COLO829 (cell line): ENCODE measurements around the gene MAPT.
"Not testable (repeated sequence)": the region's sequence is repeated elsewhere in the genome, so short reads cannot be mapped to it uniquely, and the experiment has no call there.

ENCODE experiments used
- DNase-seq: peaks from one replicate; pipeline ENCODE4 v3.0.0; 2012; ENCODE audit warnings: low spot score

MAPT gene

GRCh38 chr17:46009681-46010596, 115.6 kb downstream of the MAPT start:
- DNase-seq: peak; percentile 43

DNA sequence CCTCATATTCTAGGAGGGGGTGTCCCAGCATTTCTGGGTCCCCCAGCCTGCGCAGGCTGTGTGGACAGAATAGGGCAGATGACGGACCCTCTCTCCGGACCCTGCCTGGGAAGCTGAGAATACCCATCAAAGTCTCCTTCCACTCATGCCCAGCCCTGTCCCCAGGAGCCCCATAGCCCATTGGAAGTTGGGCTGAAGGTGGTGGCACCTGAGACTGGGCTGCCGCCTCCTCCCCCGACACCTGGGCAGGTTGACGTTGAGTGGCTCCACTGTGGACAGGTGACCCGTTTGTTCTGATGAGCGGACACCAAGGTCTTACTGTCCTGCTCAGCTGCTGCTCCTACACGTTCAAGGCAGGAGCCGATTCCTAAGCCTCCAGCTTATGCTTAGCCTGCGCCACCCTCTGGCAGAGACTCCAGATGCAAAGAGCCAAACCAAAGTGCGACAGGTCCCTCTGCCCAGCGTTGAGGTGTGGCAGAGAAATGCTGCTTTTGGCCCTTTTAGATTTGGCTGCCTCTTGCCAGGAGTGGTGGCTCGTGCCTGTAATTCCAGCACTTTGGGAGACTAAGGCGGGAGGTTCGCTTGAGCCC, 116.3 kb downstream of the MAPT start:
- no peak for DNase-seq

- DNase-seq: no peak
Measured at GRCh38 chr17:46011711-46012505, 117.6 kb downstream of the MAPT start.

DNA sequence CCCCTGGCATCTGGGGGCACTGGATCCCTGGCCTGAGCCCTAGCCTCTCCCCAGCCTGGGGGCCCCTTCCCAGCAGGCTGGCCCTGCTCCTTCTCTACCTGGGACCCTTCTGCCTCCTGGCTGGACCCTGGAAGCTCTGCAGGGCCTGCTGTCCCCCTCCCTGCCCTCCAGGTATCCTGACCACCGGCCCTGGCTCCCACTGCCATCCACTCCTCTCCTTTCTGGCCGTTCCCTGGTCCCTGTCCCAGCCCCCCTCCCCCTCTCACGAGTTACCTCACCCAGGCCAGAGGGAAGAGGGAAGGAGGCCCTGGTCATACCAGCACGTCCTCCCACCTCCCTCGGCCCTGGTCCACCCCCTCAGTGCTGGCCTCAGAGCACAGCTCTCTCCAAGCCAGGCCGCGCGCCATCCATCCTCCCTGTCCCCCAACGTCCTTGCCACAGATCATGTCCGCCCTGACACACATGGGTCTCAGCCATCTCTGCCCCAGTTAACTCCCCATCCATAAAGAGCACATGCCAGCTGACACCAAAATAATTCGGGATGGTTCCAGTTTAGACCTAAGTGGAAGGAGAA, 118.2 kb downstream of the MAPT start:
- DNase-seq: no peak

- no peak for DNase-seq
Measured at GRCh38 chr17:46013127-46013501, 118.8 kb downstream of the MAPT start.

GRCh38 chr17:46013502-46014165, 119.3 kb downstream of the MAPT start:
- DNase-seq: no peak

DNA sequence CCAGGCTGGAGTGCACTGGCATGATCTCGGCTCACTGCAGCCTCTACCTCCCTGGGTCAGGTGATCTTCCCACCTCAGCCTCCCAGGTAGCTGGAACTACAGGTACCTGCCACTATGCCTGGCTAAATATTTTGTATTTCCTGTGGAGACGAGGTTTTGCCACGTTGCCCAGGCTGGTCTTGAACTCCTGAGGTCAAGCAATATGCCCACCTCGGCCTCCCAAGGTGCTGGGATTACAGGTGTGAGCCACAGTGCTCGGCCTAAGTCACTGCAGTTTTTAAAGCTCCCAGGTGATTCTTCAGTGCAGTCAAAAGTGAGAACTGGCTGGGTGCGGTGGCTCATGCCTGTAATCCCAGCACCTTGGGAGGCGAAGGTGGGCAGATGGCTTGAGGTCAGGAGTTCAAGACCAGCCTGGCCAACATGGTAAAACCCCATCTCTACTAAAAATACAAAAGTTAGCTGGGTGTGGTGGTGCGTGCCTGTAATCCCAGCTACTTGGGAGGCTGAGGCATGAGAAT, 125.1 kb downstream of the MAPT start:
- DNase-seq: not testable (repeated sequence)

- no peak for DNase-seq
Measured at GRCh38 chr17:46020023-46020761, 125.8 kb downstream of the MAPT start.

DNA sequence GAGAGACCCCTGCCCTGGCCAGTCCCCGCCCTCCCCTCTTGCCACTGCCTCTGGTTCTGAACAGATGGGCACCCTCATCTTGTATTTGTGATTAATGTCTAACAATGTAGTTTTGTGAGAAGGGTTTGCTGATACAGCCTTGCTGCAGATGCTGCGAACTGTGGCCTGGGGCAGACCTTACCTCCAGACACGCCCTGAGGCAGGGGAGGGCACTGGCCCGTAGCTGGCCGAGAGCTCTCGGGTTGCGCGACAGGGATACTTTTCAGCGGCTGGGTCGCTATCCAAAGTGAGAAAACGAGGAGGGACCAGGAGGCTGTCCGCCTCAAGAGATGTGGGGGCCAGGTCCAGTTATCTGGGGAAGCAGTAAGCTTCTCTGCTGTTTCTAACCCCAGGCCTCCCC, 126.6 kb downstream of the MAPT start:
- DNase-seq: no peak

DNA sequence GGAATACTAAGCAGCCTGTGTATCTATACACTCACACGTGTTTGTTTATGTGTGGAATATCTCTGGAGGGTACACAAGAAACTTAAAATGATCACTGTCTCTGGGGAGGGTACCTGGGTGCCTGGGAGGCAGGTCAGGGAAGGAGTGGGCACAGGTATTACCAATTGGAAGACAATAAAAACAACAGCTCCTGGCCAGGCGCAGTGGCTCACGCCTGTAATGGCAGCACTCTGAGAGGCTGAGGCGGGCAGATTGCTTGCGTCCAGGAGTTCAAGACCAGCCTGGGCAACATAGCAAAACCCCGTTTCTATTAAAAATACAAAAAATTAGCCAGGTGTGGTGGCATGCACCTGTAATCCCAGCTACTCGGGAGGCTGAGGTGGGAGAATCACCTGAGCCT, 129.0 kb downstream of the MAPT start:
- DNase-seq: not testable (repeated sequence)

GRCh38 chr17:46023783-46024388, 129.5 kb downstream of the MAPT start:
- no peak for DNase-seq

DNA sequence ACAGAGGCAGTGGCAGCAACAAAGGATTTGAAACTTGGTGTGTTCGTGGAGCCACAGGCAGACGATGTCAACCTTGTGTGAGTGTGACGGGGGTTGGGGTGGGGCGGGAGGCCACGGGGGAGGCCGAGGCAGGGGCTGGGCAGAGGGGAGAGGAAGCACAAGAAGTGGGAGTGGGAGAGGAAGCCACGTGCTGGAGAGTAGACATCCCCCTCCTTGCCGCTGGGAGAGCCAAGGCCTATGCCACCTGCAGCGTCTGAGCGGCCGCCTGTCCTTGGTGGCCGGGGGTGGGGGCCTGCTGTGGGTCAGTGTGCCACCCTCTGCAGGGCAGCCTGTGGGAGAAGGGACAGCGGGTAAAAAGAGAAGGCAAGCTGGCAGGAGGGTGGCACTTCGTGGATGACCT, 130.2 kb downstream of the MAPT start:
- DNase-seq: no peak

DNA sequence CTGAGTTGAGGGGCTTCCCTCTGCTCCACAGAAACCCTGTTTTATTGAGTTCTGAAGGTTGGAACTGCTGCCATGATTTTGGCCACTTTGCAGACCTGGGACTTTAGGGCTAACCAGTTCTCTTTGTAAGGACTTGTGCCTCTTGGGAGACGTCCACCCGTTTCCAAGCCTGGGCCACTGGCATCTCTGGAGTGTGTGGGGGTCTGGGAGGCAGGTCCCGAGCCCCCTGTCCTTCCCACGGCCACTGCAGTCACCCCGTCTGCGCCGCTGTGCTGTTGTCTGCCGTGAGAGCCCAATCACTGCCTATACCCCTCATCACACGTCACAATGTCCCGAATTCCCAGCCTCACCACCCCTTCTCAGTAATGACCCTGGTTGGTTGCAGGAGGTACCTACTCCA, 130.7 kb downstream of the MAPT start:
- DNase-seq: no peak

DNA sequence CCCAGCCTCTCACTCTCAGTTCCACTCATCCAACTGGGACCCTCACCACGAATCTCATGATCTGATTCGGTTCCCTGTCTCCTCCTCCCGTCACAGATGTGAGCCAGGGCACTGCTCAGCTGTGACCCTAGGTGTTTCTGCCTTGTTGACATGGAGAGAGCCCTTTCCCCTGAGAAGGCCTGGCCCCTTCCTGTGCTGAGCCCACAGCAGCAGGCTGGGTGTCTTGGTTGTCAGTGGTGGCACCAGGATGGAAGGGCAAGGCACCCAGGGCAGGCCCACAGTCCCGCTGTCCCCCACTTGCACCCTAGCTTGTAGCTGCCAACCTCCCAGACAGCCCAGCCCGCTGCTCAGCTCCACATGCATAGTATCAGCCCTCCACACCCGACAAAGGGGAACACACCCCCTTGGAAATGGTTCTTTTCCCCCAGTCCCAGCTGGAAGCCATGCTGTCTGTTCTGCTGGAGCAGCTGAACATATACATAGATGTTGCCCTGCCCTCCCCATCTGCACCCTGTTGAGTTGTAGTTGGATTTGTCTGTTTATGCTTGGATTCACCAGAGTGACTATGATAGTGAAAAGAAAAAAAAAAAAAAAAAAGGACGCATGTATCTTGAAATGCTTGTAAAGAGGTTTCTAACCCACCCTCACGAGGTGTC, 131.3 kb downstream of the MAPT start:
- DNase-seq: no peak

- DNase-seq: no peak
Measured at GRCh38 chr17:46026166-46027047, 132.1 kb downstream of the MAPT start.

- no peak for DNase-seq
Measured at GRCh38 chr17:46027048-46027975, 133.0 kb downstream of the MAPT start.

DNA sequence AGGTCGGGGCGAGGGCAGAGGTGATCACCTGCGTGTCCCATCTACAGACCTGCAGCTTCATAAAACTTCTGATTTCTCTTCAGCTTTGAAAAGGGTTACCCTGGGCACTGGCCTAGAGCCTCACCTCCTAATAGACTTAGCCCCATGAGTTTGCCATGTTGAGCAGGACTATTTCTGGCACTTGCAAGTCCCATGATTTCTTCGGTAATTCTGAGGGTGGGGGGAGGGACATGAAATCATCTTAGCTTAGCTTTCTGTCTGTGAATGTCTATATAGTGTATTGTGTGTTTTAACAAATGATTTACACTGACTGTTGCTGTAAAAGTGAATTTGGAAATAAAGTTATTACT, 133.6 kb downstream of the MAPT start:
- no peak for DNase-seq

- DNase-seq: no peak
Measured at GRCh38 chr17:46028374-46028773, 134.0 kb downstream of the MAPT start.
